Pancreas (tissue), 10 donors: ENCODE data around the gene NDUFC2. TPM values are rescaled to one million over a fixed set of nuclear protein-coding genes. Genes with fewer than 3 reads are reported as not detected.
A peak's percentile ranks its signal among the peaks of the same experiment; 100 is the strongest.

Source experiments
- ATAC-seq, 4 donors: fragments of 200-7000 bp; cut with Tn5 transposase; one replicate each; pipeline versions ENCODE4 v1.8.0 to v1.9.1; 2020; ENCODE audit warnings: mild to moderate bottlenecking in 4 of 4, moderate library complexity in 4 of 4
- DNase-seq, 6 donors: peaks; one replicate each; pipeline ENCODE4 v3.0.0-alpha.2; 2020
- FAIRE-seq: peaks from 2 replicates; lab custom pipeline; 2012; peaks lifted over from hg19 to GRCh38; lab: Jason Lieb, UNC
- H3K27ac ChIP-seq, 4 donors: fragments of 200-600 bp; sonication (generic); 1 replicate in 3 of 4; 2 replicates in 1 of 4; pipeline versions ENCODE4 v1.5.0 to v1.8.0; 2020
- H3K27me3 ChIP-seq, 4 donors: fragments of 200-600 bp; one replicate each; pipeline ENCODE4 v1.8.0; 2021
- H3K36me3 ChIP-seq, 3 donors: fragments of 200-600 bp; sonication (generic) in 1 of 3; one replicate each; pipeline versions ENCODE4 v1.5.0 to v1.8.0; 2020 to 2021
- H3K4me1 ChIP-seq, 3 donors: fragments of 200-600 bp; one replicate each; pipeline ENCODE4 v1.8.0; 2021
- H3K4me3 ChIP-seq, 4 donors: fragments of 200-600 bp; sonication (generic) in 2 of 4; one replicate each; pipeline versions ENCODE4 v1.5.0 to v1.8.0; 2020 to 2021
- H3K9me3 ChIP-seq, 4 donors: fragments of 200-600 bp; one replicate each; pipeline ENCODE4 v1.8.0; 2021
- WGBS, 2 donors: extraction: QIAGEN DNeasy Blood & Tissue Kit; methylation state at CpG; one replicate each; pipeline ENCODE4 v1.1.7; 2013; 5-methylcytosine and 5-hydroxymethylcytosine counted together
- intact Hi-C, 3 donors: fragments of 100-400 bp; cut with DNase I; formaldehyde crosslinking; loops; one replicate each; pipeline versions ENCODE4 v1.11.1 to v1.14.2; 2022
- polyA plus RNA-seq, 2 donors: library from polyadenylated mRNA; stranded (reverse); fragments of 200-250 nt; gene quantifications; one replicate each; pipeline ENCODE4 v1.2.3, GENCODE V29; 2013
- total RNA-seq, 6 donors: library from RNA; stranded (reverse); fragmentation: NEBNext Ultra II Directional in 4 of 6; extraction: Animal tissue kit (Norgen Biotek cat#: 25700) in 4 of 6; gene quantifications; one replicate each; pipeline versions ENCODE4 v1.2.1 to v1.2.4, GENCODE V29; 2021 to 2023
- TF ChIP-seq, protein P1 (sequence below), 4 donors: fragments of 200-600 bp; sonication (generic) in 3 of 4; IDR thresholded peaks; one replicate each; pipeline versions ENCODE4 v1.5.0 to v1.8.0; 2021; ENCODE audit warnings: antibody characterized with exemption in 4 of 4
- donor health status: healthy with polysubstance abuse.
- donor health status: DM: no; HTN: no; CAD: no; lungs with moderate emphysema.
- donor health status: DM: no; HTN: no; CAD: no.
- donor health status: control.
- donor health status: control.
- donor health status: Bipolar disorder and iron deficiency.
- donor health status: DM: yes; HTN: yes; CAD: no.
- donor health status: DM: no; HTN: no; CAD: no.
- donor health status: DM: no; HTN: no; CAD: no.
- donor health status: DM: yes; HTN: yes; CAD: no.

The NDUFC2 gene
- total and polyA plus RNA-seq, 8 donors = 42.6 to 114 (median 73.6) TPM

DNA sequence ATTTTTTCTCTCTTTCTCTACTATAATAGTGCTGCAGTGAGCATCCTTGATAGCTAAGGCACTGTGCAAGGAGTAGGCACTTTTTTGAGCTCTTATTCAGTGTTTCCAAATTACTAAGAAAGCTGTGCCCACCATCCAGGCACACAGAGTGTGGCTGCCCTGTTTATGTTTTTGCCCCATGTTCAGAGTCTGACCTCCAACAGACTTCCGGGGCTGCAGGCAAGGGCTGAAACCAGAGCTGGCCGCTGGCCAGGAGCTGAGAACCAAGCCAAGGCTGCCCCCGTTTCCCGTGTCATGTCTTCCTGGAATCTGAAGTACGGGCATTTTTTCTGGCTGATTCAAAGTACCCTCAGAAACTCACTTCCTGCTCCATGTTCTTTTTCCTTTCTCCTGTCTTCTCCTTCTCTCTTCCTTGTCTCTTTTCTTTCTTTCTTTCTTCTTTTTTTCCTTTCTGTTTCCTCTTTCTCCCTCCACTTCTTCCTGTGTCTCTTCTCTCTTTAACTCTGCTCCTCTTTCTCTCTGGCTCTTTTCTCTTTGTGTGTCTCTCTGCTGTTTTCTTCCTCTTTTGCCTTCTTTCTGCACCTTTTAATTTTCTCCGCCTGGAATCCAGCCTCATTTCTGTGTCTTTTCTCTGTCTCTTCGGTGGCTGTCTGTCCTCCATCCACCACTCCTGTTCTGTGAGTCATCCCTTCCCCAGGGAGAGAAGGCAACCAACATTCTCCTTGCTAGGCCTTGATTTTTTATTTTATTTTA lies 39.6 kb downstream of the NDUFC2 start:
- Histone ChIP-seq H3K36me3 (no peaks in the 10 kb centered on the region), H3K4me3 (no peak overlapping the region)
- TF ChIP-seq, protein P1, sequence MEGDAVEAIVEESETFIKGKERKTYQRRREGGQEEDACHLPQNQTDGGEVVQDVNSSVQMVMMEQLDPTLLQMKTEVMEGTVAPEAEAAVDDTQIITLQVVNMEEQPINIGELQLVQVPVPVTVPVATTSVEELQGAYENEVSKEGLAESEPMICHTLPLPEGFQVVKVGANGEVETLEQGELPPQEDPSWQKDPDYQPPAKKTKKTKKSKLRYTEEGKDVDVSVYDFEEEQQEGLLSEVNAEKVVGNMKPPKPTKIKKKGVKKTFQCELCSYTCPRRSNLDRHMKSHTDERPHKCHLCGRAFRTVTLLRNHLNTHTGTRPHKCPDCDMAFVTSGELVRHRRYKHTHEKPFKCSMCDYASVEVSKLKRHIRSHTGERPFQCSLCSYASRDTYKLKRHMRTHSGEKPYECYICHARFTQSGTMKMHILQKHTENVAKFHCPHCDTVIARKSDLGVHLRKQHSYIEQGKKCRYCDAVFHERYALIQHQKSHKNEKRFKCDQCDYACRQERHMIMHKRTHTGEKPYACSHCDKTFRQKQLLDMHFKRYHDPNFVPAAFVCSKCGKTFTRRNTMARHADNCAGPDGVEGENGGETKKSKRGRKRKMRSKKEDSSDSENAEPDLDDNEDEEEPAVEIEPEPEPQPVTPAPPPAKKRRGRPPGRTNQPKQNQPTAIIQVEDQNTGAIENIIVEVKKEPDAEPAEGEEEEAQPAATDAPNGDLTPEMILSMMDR (IDR thresholded peaks at IDR 0.05) = no peak

DNA sequence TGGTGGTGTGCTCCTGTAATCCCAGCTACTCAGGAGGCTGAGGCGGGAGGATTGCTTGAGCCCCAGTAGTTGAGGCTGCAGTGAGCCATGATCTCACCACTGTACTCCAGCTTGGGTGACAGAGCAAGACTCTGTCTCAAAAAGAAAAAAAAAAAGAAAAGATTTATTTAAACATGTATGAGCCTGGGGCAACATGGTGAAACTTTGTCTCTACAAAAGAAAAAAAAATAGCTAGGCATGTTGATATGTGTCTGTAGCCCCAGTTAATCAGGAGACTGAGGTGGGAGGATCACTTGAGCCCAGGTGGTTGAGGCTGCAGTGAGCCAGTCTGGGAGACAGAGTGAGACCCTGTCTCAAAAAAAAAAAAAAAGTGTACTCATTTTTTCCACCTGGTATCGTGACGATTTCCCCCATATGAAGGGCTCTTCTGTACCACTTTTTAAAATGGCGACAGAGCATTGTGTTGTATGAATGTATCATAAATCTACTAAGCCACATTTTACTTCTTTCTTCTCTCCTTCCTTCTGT lies 40.2 kb downstream of the NDUFC2 start:
- WGBS, 2 donors = 51 to 66% methylated on average over 4 of the region's 4 CpGs
- no peak for DNase-seq
- FAIRE-seq = no peak
- TF ChIP-seq, protein P1 (IDR thresholded peaks at IDR 0.05) = no peak
- Histone ChIP-seq H3K4me3 (no peak overlapping the region), H3K27me3 (no peaks in the 10 kb centered on the region), H3K36me3 (no peaks in the 10 kb centered on the region), H3K4me1 (peaks cover 13 to 31% (median 24%) of the 10 kb centered on the region in 3 donors), H3K9me3 (no peaks in the 10 kb centered on the region), H3K27ac (peak overlapping the region; percentile 1 to 75 (median 65))
- no peak for ATAC-seq
- intact Hi-C loops = no loop called here

More for the DNA sequence above, 39.6 kb downstream of the NDUFC2 start:
- WGBS, 2 donors = 22 to 24% methylated on average over 7 of the region's 7 CpGs
- H3K27me3 ChIP-seq = no peaks in the 10 kb centered on the region
- no peak for FAIRE-seq
- peak in 2 of 4 donors; percentile 46 to 64 for ATAC-seq
- intact Hi-C loops = no loop called here
- H3K4me1 ChIP-seq = peaks cover 13 to 35% (median 24%) of the 10 kb centered on the region in 3 donors
- H3K9me3 ChIP-seq = no peaks in the 10 kb centered on the region
- peak; percentile 60 to 89 (median 70) for DNase-seq
- H3K27ac ChIP-seq = peak overlapping the region; percentile 1 to 75 (median 65)

DNA sequence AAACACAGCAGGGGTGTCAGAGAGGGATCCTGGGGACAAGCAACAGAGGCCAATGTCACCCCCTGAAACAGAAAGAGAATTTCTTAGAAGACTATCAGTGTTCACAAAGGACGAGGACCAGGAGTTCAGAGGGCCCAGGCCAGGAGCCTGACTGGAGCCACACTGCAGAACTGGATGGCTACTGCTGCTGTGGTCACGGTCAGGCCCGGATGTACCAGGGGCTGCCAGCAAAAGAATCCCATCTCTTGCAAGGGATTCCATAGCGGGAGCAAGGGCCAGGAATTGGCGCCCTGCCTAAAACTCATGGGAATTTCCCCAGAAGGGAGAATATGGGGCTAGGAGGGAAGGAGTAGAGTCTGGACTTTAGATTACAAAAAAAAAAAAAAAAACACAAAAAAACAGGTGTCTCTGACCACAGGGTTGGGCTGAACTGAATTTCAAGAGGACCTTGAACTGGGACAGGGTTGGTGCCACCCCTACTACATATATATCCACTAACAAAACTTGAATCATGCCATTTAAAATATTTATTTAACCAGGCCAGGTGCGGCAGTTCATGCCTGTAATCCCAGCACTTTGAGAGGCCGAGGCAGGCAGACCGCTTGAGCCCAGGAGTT lies 40.9 kb downstream of the NDUFC2 start:
- Histone ChIP-seq H3K4me1 (peaks cover 13 to 31% (median 24%) of the 10 kb centered on the region in 3 donors), H3K27ac (peak overlapping the region; percentile 31 to 75 (median 65)), H3K27me3 (no peaks in the 10 kb centered on the region), H3K9me3 (no peaks in the 10 kb centered on the region), H3K36me3 (no peaks in the 10 kb centered on the region), H3K4me3 (no peak overlapping the region)
- intact Hi-C loops = no loop called here
- ATAC-seq (peak; percentile 80 to 89 (median 86)), DNase-seq (peak; percentile 85 to 91 (median 90)), FAIRE-seq (no peak)
- WGBS, 2 donors = 37 to 54% methylated on average over 8 of the region's 8 CpGs
- TF ChIP-seq, protein P1 (IDR thresholded peaks at IDR 0.05) = no peak

DNA sequence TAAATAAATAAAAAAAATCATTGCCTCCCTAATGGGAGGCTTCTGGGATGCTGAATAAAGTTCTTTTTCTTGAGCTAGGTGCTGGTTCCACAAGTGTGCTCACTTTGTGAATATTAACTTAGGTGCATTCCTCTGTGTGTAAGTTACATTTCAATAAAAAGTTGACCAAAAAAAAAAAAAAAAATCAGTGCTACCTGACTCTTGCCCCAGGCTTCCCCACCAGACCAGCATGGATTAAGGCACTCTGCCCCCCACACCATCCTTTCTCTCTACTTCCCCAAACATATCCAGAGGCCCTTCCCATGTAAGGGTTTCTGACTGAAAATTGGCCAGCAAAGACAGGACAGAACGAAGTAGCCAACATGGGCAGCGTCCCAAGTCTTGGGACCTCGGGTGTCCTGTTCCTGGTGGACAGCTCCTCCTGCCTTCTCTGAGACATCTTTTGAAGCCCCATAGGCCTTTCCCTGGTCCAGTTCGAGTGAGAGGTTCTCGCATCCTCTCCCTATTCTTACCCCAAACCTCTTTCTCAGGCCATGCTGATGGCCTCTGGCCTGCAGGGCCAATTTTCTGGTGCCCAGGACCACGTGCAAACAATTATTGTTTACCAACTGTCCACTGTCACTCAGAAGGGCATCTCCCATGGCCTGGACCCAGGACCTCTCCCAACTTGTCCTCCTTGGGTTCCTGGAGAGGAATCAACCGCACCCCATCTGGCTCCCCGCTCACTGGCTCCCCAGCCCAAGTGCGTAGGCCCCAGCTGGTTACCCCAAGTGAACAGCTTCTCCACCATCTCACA lies 41.6 kb downstream of the NDUFC2 start:
- Histone ChIP-seq H3K9me3 (no peaks in the 10 kb centered on the region), H3K27me3 (no peaks in the 10 kb centered on the region), H3K4me1 (peaks cover 13 to 31% (median 24%) of the 10 kb centered on the region in 3 donors), H3K36me3 (no peaks in the 10 kb centered on the region), H3K27ac (peak overlapping the region; percentile 17 to 73 (median 33)), H3K4me3 (no peak overlapping the region)
- TF ChIP-seq, protein P1 (IDR thresholded peaks at IDR 0.05) = no peak
- intact Hi-C loops = no loop called here
- no peak for FAIRE-seq
- DNase-seq = peak in 3 of 6 donors; percentile 23 to 51 (median 46)
- ATAC-seq = peak in 1 of 4 donors; percentile 0
- 64 to 75% methylated on average over 9 of the region's 9 CpGs for WGBS, 2 donors
